CD4-positive, alpha-beta T cell treated with Interleukin-17A for 4 hours (primary cell): ENCODE results near the gene VSTM2L.

Source experiments
- DNase-seq: peaks from one replicate; pipeline ENCODE4 v3.0.0-alpha.2; 2020; ENCODE audit warnings: mixed read lengths

VSTM2L gene

GRCh38 chr20:37971561-37972127, 68.7 kb downstream of the VSTM2L start:
- DNase-seq: no peak

GRCh38 chr20:37972256-37973058, 69.5 kb downstream of the VSTM2L start:
- DNase-seq: no peak

- no peak for DNase-seq
These were observed 70.4 kb downstream of the VSTM2L start for GRCh38 chr20:37973059-37973910.

GRCh38 chr20:37976887-37977286, 74.0 kb downstream of the VSTM2L start:
- DNase-seq: no peak

GRCh38 chr20:37977338-37977737, 74.4 kb downstream of the VSTM2L start:
- DNase-seq: no peak

GRCh38 chr20:37977786-37978185, 74.9 kb downstream of the VSTM2L start:
- DNase-seq: no peak

GRCh38 chr20:37979021-37979985, 76.4 kb downstream of the VSTM2L start:
- no peak for DNase-seq

- DNase-seq: no peak
These were observed 77.5 kb downstream of the VSTM2L start for GRCh38 chr20:37980383-37980782.

GRCh38 chr20:37980876-37981275, 77.9 kb downstream of the VSTM2L start:
- DNase-seq: no peak

GRCh38 chr20:37981568-37981967, 78.6 kb downstream of the VSTM2L start:
- no peak for DNase-seq

GRCh38 chr20:37983286-37983685, 80.4 kb downstream of the VSTM2L start:
- DNase-seq: no peak

GRCh38 chr20:37984018-37984785, 81.3 kb downstream of the VSTM2L start:
- DNase-seq: no peak

- no peak for DNase-seq
These were observed 83.3 kb downstream of the VSTM2L start for GRCh38 chr20:37986044-37986858.

- no peak for DNase-seq
These were observed 84.1 kb downstream of the VSTM2L start for GRCh38 chr20:37986873-37987601.

- no peak for DNase-seq
These were observed 84.8 kb downstream of the VSTM2L start for GRCh38 chr20:37987602-37988290.

- no peak for DNase-seq
These were observed 85.5 kb downstream of the VSTM2L start for GRCh38 chr20:37988306-37988954.

- peak; percentile 14 for DNase-seq
These were observed 86.8 kb downstream of the VSTM2L start for GRCh38 chr20:37989601-37990295.

GRCh38 chr20:37990571-37991151, 87.7 kb downstream of the VSTM2L start:
- DNase-seq: peak; percentile 43
